HG03135 (cell line): Measurements from ENCODE around the gene ITPR2.

Experiments
- ATAC-seq: cut with Tn5 transposase; IDR thresholded peaks from one replicate; pipeline ENCODE4 v1.9.1; 2021; ENCODE audit warnings: mild to moderate bottlenecking, moderate library complexity; ENCODE audit not compliant: unreplicated experiment

Gene ITPR2

DNA sequence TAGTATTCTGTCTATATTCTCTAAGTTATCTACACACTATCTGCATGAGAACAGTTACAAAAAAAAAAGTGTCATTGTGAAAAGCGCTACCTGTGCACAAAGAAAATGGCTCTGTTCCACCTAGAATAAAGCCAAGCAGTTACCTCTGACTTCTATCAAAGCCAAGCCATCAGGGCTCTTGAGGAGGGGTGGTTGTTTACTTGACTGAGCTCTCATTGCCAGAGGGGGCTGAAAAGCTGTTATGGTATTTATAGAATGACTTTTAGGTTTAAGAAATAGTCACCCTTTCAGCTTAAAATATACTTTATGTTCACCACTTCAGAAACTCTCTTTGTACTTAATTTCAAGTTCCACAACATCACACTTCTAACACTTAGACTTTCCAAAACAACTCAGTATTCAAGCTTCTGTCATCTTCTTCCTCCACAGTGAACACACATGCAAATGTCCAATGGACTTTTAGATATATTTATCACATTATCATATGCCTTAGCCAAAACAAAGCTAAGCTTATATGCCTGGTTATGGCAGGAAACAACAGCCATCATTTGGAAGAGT lies 7.5 kb downstream of the ITPR2 start:
- ATAC-seq, result no peak

DNA sequence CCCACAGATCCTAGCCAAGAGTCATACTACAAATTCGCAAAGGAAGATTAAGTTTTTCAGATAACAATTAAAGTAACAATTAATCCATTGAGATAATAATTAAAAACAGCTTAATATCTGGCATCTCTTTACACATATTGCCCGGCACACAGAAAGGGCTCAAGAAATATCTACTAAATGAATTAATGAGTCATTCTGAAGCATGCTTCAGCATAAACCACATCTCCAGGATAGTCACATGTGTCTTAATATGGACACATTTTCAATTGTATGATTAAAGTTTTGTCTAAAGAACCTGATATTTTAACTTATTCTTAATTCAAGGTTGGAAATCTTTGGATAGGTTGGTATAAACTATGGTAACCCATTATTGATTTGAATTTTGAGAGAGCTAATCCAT lies 9.6 kb downstream of the ITPR2 start:
- no peak for ATAC-seq

GRCh38 chr12:26822026-26822425 lies 11.0 kb downstream of the ITPR2 start:
- no peak for ATAC-seq

DNA sequence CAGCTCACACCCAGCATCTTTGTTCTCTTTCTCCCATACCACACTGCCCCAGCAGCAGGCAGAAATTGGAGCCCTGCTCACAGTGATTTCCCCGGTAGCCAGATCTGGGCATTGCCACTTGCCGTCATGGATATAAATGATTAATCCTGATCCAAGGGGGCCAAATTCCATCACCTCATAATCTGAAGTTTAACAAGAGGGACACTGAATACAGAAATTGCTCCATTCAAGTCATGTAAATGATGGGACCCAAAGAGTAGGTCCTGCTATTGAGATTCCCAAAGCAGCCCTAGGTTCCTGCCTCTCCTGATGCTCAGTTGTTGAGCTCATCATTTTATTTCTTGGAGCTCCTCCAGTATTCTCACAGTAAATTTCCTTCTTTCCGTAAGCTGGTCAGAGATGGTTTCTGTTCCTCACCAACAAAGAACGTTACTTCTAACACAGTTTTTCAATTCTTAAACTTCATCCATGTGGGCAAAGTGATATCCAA lies 11.7 kb downstream of the ITPR2 start:
- no peak for ATAC-seq

DNA sequence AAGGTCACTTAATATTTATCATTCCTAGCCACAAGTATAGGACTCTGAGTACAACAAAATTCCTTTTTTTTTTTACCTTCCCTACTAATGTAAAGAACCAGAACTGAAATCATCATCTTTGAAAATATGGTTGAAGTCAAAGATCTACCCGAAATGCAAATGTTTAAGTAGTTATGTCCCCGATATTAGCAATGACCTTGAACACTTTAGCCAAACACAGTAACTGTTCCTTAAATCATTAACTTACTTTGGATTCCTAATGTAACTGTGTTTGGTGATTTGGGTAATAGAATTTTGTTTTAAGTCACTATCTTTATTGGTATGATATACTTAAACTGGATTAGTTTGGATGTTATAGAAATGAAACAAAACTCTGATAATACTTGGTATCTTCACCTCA lies 14.4 kb downstream of the ITPR2 start:
- ATAC-seq, result no peak

DNA sequence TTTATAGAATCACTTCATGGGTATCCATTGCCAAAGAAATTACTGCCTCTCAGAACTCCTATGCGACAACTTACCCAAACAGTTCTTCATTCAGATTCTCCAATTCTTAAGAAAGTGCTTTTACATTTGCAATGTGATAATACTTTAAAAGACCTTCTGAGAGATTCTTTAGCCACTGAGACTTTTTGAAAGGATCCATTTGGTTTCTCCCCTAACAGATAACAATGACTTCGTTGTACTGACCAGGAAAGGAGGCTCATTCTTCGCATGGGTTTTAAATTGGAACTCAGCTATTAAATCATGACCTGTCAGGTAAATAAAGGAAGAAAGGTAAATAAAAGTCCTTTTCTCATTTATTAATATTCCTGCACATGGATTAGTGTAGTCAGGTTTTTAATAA lies 14.8 kb downstream of the ITPR2 start:
- no peak for ATAC-seq

DNA sequence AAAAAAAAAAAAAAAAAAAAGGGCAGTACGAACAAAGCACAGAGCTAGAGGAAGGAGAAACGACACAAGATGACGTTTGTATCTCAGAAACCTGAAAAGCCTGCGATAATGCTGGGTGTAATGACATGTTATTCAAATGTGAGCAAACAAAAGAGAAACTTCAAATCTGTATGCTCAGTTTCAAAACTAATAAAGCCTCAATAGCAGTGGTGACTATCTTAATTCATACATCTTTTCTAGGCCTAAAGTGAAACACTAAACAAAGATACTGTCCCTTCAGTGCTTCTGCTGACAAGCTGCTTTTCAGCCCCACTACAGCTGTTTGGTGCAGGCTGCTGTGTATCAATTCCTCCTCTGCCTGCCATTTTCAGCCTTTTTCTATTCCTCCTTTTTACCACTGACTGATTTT lies 15.8 kb downstream of the ITPR2 start:
- ATAC-seq, result peak; percentile 87

- no peak for ATAC-seq
Observed at GRCh38 chr12:26813812-26814211, 19.2 kb downstream of the ITPR2 start.

DNA sequence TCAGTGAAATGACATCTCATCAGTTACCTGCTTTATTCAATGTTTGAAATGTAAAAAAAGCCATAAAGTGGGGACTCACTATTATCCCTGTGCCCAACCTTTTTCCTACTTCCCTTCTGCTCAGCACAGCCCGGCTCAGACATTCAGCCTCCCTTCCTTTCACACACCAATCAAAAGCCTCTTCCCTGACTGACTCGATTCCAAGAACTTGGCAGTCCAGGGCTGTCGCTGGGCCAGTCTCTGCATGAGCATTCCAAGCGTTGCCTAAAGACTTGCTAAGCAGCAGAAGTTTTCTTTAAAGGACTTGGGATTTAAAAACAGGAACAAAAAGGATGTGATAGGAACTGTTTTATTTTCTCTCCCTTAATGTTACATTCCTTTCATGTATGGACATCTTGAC lies 22.7 kb downstream of the ITPR2 start:
- ATAC-seq, result no peak

- no peak for ATAC-seq
Observed at GRCh38 chr12:26809611-26810285, 23.2 kb downstream of the ITPR2 start.

DNA sequence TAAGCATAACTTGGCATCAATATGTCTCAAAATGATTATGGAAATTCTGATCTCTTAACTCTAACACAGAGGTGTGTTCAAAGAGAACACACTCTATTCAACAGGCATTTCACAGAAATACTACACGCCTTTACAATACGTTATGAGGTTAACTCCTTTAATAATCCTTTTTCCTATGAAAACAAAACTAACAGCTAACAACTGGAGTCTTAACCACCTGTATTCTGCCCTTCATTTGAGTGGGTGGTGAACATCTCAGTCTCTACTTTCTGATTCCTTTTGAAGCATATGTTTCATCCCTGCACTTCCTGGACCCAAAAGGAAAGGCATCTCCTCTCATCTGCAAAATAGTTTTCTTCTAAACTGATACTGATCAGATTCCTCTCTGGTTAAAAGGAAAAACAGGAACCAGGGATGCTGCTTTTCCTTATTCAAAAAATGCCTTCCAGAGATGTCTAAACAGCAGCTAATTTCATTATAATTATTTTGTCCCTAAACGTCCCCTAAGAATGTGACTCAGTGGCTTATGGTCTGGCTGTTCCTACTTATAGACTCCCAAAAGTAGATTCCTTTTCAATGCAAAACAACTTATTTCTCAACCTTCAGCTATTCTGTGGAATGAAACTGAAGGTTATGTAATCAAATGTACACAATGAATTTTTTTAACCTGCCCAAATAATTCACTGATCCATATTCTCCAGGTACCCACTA lies 24.1 kb downstream of the ITPR2 start:
- no peak for ATAC-seq

DNA sequence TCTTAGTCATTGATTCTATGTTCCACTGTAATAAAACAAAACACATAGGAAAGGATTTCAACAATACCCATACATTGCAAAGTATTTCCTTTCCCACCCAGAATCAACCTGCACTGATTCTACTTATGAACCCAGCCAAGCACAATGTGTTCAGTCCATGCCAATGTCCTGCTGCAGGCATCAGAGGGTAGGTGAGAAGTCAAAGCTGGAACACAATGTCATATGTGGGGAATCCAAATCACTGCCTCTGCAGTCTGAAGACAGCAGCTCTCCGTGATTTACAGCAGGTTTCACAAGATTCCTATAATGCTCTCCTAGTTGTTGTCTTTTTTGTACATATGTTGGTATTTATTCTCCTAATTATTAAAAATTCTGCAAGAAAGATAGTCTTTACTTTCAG lies 25.7 kb downstream of the ITPR2 start:
- ATAC-seq, result no peak

DNA sequence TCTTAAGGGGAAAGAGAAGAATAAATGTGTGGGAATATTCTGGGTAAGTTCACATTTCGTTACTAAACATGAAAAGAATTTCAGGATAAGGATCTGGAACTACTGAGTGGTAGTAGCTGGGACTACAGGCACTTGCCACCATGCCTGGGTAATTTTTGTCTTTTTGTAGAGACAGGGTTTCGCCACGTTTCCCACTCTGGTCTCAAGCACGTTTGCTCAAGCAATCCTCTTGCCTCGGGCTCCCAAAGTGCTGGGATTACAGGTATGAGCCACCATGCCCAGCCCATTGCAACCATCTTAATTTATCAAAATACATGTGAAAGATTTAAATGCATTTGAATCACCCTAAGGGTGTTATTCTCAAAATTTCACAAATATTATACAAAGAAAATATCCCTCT lies 26.4 kb downstream of the ITPR2 start:
- no peak for ATAC-seq

GRCh38 chr12:26805401-26805971 lies 27.5 kb downstream of the ITPR2 start:
- ATAC-seq, result no peak

- ATAC-seq, result no peak
Observed at GRCh38 chr12:26803552-26803951, 29.4 kb downstream of the ITPR2 start.

GRCh38 chr12:26801486-26801885 lies 31.5 kb downstream of the ITPR2 start:
- no peak for ATAC-seq

DNA sequence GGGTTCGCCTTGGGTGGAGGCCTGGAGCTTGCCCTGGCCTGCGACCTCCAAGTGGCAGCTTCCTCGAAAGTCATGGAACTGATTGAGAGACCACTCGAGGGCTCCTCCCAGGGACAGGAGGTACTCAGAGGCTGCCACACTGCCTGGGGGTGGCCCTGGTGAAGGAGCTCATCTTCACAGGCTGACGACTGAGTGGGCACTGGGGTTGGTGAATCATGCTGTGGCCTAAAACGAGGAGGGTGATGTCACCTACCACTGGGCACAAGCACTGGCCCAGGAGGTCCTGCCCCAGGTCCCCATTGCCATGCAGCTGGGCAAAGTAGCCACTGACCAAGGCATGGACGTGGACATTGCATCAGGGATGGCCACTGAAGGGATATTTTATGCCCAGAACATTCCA lies 32.1 kb downstream of the ITPR2 start:
- no peak for ATAC-seq

GRCh38 chr12:26800347-26800746 lies 32.6 kb downstream of the ITPR2 start:
- ATAC-seq, result no peak

GRCh38 chr12:26799741-26800140 lies 33.3 kb downstream of the ITPR2 start:
- ATAC-seq, result no peak

DNA sequence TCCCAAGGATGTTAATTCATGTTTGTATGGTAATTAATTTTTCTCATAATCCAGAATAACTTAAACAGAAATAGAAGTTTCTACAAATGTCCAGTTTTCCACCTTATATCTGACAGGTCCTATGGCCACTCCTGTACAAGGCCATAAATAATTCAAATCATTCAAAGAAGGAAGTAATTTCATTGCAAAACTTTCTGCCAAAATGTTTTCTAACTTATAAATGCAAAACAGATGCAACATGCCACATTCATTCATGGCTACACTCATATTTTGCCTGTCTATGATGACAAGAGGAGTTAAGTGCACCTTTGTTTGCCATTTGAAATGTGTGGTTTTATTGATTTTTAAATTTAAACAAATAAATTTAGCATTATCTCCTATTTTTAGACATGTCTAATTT lies 34.4 kb downstream of the ITPR2 start:
- ATAC-seq, result no peak

DNA sequence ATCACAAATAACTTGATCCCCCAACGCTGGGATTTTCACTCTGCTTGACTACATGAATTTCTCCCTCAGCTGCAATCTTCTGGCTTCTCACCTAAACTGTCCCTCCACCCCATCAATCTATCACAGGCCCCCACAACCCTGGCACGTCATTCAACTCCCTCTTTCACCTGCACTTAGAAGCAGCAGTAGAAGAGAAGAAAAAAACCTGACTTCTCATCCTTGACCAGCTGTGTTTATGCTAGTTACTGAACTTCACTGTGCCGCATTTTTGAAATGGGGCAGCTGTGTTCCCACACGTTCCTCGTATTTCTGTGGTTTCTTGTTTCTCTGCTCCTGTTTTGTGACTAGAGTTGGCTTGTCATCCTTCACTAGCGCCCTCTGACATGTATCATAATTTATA lies 35.0 kb downstream of the ITPR2 start:
- ATAC-seq, result peak; percentile 62

DNA sequence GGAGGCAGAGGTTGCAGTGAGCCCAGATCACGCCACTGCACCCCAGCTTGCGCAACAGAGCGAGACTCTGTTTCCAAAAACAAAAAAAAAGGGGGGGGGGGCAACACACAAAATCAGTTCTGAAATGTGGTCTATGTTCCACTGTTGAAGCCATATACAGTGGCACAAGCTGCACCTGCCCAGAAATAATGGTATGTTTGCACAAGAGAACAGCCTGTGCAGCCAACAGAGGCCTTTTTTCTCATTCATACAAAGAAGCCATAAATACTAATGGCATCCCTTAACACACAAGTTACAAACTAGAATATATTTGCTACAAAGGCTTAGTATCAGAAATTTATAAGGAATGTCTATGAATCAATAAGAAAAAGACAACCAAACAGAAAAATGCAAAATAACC lies 37.1 kb downstream of the ITPR2 start:
- no peak for ATAC-seq
